ENCODE measurements around the gene TSPAN1.

DNA sequence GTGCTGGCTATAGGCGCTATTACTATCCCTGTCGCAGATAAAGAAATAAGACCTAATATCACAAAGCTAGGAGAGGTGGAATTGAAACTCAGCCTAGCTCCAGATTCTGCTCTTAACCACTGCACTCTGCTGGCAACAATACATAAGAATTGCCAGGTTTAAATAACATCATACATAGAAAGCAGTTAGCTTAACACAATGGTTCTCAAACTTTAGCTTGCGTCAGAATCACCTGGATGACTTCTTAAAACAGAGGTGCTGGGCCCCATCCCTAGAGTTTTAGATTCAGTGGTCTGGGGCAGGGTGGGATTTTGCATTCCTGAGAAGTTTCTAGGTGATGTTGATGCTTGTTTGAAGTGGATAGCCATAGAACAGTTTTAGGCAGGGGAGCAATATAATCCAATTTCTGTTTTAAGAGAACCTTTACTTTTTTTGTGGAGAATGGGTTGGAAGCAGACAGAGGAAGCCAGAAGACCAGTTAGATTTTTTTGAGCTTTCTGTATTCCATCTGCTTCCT, 24.4 kb downstream of the TSPAN1 start:
- TF ChIP-seq NR2C2 (IDR thresholded peaks at IDR 0.05; ENCODE audit: borderline replicate concordance, control insufficient read depth, insufficient read length, low read depth) (no peak), SP1 (IDR thresholded peaks at IDR 0.05; ENCODE audit: low read depth, low read length) (no peak), EGR1 (IDR thresholded peaks at IDR 0.05; ENCODE audit: borderline replicate concordance in 1 of 2, low read depth in 2 of 2, low read length in 2 of 2) (no peak)
- TF ChIP-seq, protein P1, sequence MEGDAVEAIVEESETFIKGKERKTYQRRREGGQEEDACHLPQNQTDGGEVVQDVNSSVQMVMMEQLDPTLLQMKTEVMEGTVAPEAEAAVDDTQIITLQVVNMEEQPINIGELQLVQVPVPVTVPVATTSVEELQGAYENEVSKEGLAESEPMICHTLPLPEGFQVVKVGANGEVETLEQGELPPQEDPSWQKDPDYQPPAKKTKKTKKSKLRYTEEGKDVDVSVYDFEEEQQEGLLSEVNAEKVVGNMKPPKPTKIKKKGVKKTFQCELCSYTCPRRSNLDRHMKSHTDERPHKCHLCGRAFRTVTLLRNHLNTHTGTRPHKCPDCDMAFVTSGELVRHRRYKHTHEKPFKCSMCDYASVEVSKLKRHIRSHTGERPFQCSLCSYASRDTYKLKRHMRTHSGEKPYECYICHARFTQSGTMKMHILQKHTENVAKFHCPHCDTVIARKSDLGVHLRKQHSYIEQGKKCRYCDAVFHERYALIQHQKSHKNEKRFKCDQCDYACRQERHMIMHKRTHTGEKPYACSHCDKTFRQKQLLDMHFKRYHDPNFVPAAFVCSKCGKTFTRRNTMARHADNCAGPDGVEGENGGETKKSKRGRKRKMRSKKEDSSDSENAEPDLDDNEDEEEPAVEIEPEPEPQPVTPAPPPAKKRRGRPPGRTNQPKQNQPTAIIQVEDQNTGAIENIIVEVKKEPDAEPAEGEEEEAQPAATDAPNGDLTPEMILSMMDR (IDR thresholded peaks at IDR 0.05 in 2 of 3, conservative IDR thresholded peaks at IDR 0.05 in 1 of 3; ENCODE audit: control insufficient read depth in 2 of 3, extremely low read depth in 1 of 3, insufficient read depth in 1 of 3, low read depth in 3 of 3, low read length in 3 of 3) = no peak
